Head of caudate nucleus (tissue), 42 donors: ENCODE results near the gene ZHX3.

ENCODE experiments used
- DNase-seq, 42 donors: peaks; one replicate each; pipeline versions ENCODE4 v3.0.0 to v3.0.0-alpha.2; 2020 to 2021; ENCODE audit warnings: mixed read lengths in 7 of 42
- intact Hi-C: fragments of 100-400 bp; cut with DNase I; formaldehyde crosslinking; loops from one replicate; pipeline ENCODE4 v1.15.0; 2022

Gene ZHX3

GRCh38 chr20:41158082-41158625 is 159.4 kb downstream of the ZHX3 start:
- no peak for DNase-seq
- intact Hi-C loops = no loop called here

GRCh38 chr20:41155261-41155660 is 162.3 kb downstream of the ZHX3 start:
- no peak for DNase-seq
- intact Hi-C loops = no loop called here

- no peak for DNase-seq
- intact Hi-C loops = no loop called here
Observed at GRCh38 chr20:41154436-41155176, 162.9 kb downstream of the ZHX3 start.

- intact Hi-C loops = no loop called here
Observed at GRCh38 chr20:41152108-41152757, 165.3 kb downstream of the ZHX3 start.

GRCh38 chr20:41151134-41151869 is 166.2 kb downstream of the ZHX3 start:
- DNase-seq = peak in 1 of 42 donors; percentile 47
- intact Hi-C loops = no loop called here

More at GRCh38 chr20:41152108-41152757, 165.3 kb downstream of the ZHX3 start:
- no peak for DNase-seq

- intact Hi-C loops = no loop called here
- DNase-seq = no peak
Observed at GRCh38 chr20:41150664-41151063, 166.9 kb downstream of the ZHX3 start.

GRCh38 chr20:41148942-41149341 is 168.6 kb downstream of the ZHX3 start:
- intact Hi-C loops = no loop called here
- DNase-seq = no peak

GRCh38 chr20:41147767-41148191 is 169.8 kb downstream of the ZHX3 start:
- DNase-seq = peak in 25 of 42 donors; percentile 28 to 83 (median 55)
- intact Hi-C loops = no loop called here

GRCh38 chr20:41145821-41146620 is 171.5 kb downstream of the ZHX3 start:
- intact Hi-C loops = no loop called here
- DNase-seq = peak in 23 of 42 donors; percentile 16 to 79 (median 56)

GRCh38 chr20:41145317-41145716 is 172.2 kb downstream of the ZHX3 start:
- intact Hi-C loops = no loop called here
- DNase-seq = no peak

GRCh38 chr20:41143354-41143753 is 174.2 kb downstream of the ZHX3 start:
- intact Hi-C loops = no loop called here
- DNase-seq = no peak

GRCh38 chr20:41142919-41143318 is 174.6 kb downstream of the ZHX3 start:
- intact Hi-C loops = no loop called here
- DNase-seq = no peak

GRCh38 chr20:41142245-41142644 is 175.3 kb downstream of the ZHX3 start:
- no peak for DNase-seq
- intact Hi-C loops = no loop called here

- no peak for DNase-seq
- intact Hi-C loops = no loop called here
Observed at GRCh38 chr20:41141153-41141815, 176.2 kb downstream of the ZHX3 start.

- intact Hi-C loops = no loop called here
- DNase-seq = no peak
Observed at GRCh38 chr20:41140226-41141133, 177.1 kb downstream of the ZHX3 start.

GRCh38 chr20:41139227-41140093 is 178.1 kb downstream of the ZHX3 start:
- DNase-seq = peak in 2 of 42 donors; percentile 13 to 18
- intact Hi-C loops = no loop called here
